Activated naive CD4-positive, alpha-beta T cell treated with Interleukin-2 at 50 U/mL for 16 hours (primary cell): ENCODE measurements around the gene CBFB.
"Not testable (repeated sequence)": the region's sequence is repeated elsewhere in the genome, so short reads cannot be mapped to it uniquely, and the experiment has no call there.

Experiments used
- DNase-seq: peaks from one replicate; pipeline ENCODE4 v3.0.0-alpha.2; 2020

The CBFB gene

GRCh38 chr16:67101311-67102082, 72.5 kb downstream of the CBFB start:
- DNase-seq = no peak

- DNase-seq = no peak
These were observed 75.1 kb downstream of the CBFB start for GRCh38 chr16:67104061-67104460.

- DNase-seq = no peak
These were observed 75.9 kb downstream of the CBFB start for GRCh38 chr16:67104845-67105244.

- DNase-seq = no peak
These were observed 76.3 kb downstream of the CBFB start for GRCh38 chr16:67105246-67105645.

- no peak for DNase-seq
These were observed 76.9 kb downstream of the CBFB start for GRCh38 chr16:67105881-67106280.

- DNase-seq = no peak
These were observed 79.5 kb downstream of the CBFB start for GRCh38 chr16:67108489-67108888.

- DNase-seq = no peak
These were observed 80.0 kb downstream of the CBFB start for GRCh38 chr16:67108931-67109406.

GRCh38 chr16:67109407-67110135, 80.6 kb downstream of the CBFB start, which contains the start of gene PHAF1:
TSS of gene PHAF1 (plus strand) at chr16:67109941. CDS start at chr16:67110176, 235 bp downstream.
- peak; percentile 96 for DNase-seq

- DNase-seq = no peak
These were observed 83.0 kb downstream of the CBFB start for GRCh38 chr16:67111951-67112444.

- DNase-seq = no peak
These were observed 83.8 kb downstream of the CBFB start for GRCh38 chr16:67112591-67113399.

GRCh38 chr16:67114793-67115192, 85.8 kb downstream of the CBFB start:
- DNase-seq = no peak

- no peak for DNase-seq
These were observed 86.7 kb downstream of the CBFB start for GRCh38 chr16:67115639-67116038.

- no peak for DNase-seq
These were observed 87.7 kb downstream of the CBFB start for GRCh38 chr16:67116388-67117311.

GRCh38 chr16:67117716-67118115, 88.8 kb downstream of the CBFB start:
- no peak for DNase-seq

- DNase-seq = no peak
These were observed 91.1 kb downstream of the CBFB start for GRCh38 chr16:67120025-67120424.

- not testable (repeated sequence) for DNase-seq
These were observed 93.8 kb downstream of the CBFB start for GRCh38 chr16:67122799-67123198.

GRCh38 chr16:67128417-67128816, 99.5 kb downstream of the CBFB start:
- DNase-seq = no peak

- DNase-seq = no peak
These were observed 99.9 kb downstream of the CBFB start for GRCh38 chr16:67128887-67129286.

GRCh38 chr16:67129422-67129821, 100.5 kb downstream of the CBFB start:
- DNase-seq = no peak

GRCh38 chr16:67137605-67138004, 108.7 kb downstream of the CBFB start:
- no peak for DNase-seq

GRCh38 chr16:67141391-67141790, 112.4 kb downstream of the CBFB start:
- no peak for DNase-seq

GRCh38 chr16:67142342-67142741, 113.4 kb downstream of the CBFB start:
- no peak for DNase-seq
